ENCODE measurements around the gene C5orf63.

DNA sequence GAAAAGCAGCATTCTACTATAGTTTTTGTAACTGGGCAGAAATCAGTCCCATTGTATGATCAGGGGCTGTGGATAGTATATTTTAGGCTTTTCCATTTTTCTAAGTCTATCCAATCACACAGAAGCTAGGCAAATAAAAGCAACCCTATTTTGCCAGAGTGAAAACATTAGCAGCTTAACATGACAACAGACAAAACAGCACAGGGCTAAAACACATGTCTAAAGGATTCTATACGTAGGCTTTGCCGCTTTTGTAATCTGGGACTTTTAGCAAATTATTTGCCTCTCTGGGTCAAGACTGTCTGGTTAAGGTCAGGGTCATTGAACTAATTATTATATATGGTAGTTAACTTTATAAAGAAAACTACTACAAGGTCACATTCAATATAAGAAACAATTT is 47.1 kb downstream of the C5orf63 start:
- TF ChIP-seq NRF1 (conservative IDR thresholded peaks at IDR 0.05; ENCODE audit: low read depth, low read length) (no peak), SMC3 (IDR thresholded peaks at IDR 0.05; ENCODE audit: borderline replicate concordance, low read length) (no peak), RAD21 (IDR thresholded peaks at IDR 0.05; ENCODE audit: insufficient read depth, low read depth, low read length) (no peak), RCOR1 (conservative IDR thresholded peaks at IDR 0.05; ENCODE audit: low read depth, low read length) (no peak), ZNF274 (IDR thresholded peaks at IDR 0.05; ENCODE audit: insufficient read depth, insufficient read length) (no peak), POLR2A (IDR thresholded peaks at IDR 0.05; ENCODE audit: low read depth, low read length) (no peak), BRCA1 (IDR thresholded peaks at IDR 0.05; ENCODE audit: low read depth, low read length) (no peak), NFYB (IDR thresholded peaks at IDR 0.05; ENCODE audit: insufficient read depth, low read depth, low read length) (no peak), NFYA (IDR thresholded peaks at IDR 0.05; ENCODE audit: borderline replicate concordance, low read depth, low read length) (no peak), NFIC (IDR thresholded peaks at IDR 0.05; ENCODE audit: low read depth, low read length) (no peak), POLR2AphosphoS5 (IDR thresholded peaks at IDR 0.05; ENCODE audit: low read length) (no peak)
- TF ChIP-seq, protein P1, sequence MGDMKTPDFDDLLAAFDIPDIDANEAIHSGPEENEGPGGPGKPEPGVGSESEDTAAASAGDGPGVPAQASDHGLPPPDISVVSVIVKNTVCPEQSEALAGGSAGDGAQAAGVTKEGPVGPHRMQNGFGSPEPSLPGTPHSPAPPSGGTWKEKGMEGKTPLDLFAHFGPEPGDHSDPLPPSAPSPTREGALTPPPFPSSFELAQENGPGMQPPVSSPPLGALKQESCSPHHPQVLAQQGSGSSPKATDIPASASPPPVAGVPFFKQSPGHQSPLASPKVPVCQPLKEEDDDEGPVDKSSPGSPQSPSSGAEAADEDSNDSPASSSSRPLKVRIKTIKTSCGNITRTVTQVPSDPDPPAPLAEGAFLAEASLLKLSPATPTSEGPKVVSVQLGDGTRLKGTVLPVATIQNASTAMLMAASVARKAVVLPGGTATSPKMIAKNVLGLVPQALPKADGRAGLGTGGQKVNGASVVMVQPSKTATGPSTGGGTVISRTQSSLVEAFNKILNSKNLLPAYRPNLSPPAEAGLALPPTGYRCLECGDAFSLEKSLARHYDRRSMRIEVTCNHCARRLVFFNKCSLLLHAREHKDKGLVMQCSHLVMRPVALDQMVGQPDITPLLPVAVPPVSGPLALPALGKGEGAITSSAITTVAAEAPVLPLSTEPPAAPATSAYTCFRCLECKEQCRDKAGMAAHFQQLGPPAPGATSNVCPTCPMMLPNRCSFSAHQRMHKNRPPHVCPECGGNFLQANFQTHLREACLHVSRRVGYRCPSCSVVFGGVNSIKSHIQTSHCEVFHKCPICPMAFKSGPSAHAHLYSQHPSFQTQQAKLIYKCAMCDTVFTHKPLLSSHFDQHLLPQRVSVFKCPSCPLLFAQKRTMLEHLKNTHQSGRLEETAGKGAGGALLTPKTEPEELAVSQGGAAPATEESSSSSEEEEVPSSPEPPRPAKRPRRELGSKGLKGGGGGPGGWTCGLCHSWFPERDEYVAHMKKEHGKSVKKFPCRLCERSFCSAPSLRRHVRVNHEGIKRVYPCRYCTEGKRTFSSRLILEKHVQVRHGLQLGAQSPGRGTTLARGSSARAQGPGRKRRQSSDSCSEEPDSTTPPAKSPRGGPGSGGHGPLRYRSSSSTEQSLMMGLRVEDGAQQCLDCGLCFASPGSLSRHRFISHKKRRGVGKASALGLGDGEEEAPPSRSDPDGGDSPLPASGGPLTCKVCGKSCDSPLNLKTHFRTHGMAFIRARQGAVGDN (IDR thresholded peaks at IDR 0.05) = no peak
- TF ChIP-seq, protein P2, sequence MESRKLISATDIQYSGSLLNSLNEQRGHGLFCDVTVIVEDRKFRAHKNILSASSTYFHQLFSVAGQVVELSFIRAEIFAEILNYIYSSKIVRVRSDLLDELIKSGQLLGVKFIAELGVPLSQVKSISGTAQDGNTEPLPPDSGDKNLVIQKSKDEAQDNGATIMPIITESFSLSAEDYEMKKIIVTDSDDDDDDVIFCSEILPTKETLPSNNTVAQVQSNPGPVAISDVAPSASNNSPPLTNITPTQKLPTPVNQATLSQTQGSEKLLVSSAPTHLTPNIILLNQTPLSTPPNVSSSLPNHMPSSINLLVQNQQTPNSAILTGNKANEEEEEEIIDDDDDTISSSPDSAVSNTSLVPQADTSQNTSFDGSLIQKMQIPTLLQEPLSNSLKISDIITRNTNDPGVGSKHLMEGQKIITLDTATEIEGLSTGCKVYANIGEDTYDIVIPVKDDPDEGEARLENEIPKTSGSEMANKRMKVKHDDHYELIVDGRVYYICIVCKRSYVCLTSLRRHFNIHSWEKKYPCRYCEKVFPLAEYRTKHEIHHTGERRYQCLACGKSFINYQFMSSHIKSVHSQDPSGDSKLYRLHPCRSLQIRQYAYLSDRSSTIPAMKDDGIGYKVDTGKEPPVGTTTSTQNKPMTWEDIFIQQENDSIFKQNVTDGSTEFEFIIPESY (IDR thresholded peaks at IDR 0.05) = no peak
- TF ChIP-seq, protein P3, sequence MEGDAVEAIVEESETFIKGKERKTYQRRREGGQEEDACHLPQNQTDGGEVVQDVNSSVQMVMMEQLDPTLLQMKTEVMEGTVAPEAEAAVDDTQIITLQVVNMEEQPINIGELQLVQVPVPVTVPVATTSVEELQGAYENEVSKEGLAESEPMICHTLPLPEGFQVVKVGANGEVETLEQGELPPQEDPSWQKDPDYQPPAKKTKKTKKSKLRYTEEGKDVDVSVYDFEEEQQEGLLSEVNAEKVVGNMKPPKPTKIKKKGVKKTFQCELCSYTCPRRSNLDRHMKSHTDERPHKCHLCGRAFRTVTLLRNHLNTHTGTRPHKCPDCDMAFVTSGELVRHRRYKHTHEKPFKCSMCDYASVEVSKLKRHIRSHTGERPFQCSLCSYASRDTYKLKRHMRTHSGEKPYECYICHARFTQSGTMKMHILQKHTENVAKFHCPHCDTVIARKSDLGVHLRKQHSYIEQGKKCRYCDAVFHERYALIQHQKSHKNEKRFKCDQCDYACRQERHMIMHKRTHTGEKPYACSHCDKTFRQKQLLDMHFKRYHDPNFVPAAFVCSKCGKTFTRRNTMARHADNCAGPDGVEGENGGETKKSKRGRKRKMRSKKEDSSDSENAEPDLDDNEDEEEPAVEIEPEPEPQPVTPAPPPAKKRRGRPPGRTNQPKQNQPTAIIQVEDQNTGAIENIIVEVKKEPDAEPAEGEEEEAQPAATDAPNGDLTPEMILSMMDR (IDR thresholded peaks at IDR 0.05 in 2 of 3, conservative IDR thresholded peaks at IDR 0.05 in 1 of 3; ENCODE audit: control insufficient read depth in 2 of 3, extremely low read depth in 1 of 3, insufficient read depth in 1 of 3, low read depth in 3 of 3, low read length in 3 of 3) = no peak

Data from GM12878 (cell line).